ENCODE data around the gene PTPRM.

DNA sequence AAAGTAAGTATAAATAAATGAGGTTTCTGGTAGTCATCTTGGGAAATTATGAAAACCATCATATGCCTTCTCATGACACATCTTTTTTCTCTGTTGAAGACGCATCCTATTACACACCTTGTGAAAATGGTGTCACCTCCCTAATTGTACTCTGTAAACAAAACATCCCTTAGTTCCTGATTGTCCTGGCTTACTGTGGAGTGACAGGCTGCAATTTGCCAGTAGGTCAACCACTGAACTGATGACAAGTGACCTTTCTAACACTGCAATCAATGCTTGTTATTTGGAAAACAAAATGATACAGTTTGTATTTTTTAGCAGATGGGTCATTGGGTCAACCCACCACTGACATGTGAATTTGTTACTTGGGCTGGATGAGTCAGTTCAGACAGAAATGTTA lies 219.5 kb downstream of the PTPRM start:
- TF ChIP-seq, protein P1, sequence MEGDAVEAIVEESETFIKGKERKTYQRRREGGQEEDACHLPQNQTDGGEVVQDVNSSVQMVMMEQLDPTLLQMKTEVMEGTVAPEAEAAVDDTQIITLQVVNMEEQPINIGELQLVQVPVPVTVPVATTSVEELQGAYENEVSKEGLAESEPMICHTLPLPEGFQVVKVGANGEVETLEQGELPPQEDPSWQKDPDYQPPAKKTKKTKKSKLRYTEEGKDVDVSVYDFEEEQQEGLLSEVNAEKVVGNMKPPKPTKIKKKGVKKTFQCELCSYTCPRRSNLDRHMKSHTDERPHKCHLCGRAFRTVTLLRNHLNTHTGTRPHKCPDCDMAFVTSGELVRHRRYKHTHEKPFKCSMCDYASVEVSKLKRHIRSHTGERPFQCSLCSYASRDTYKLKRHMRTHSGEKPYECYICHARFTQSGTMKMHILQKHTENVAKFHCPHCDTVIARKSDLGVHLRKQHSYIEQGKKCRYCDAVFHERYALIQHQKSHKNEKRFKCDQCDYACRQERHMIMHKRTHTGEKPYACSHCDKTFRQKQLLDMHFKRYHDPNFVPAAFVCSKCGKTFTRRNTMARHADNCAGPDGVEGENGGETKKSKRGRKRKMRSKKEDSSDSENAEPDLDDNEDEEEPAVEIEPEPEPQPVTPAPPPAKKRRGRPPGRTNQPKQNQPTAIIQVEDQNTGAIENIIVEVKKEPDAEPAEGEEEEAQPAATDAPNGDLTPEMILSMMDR (IDR thresholded peaks at IDR 0.05; ENCODE audit: low read length): no peak
- TF ChIP-seq EZH2 (optimal IDR thresholded peaks at IDR 0.05; ENCODE audit: low read depth, low read length) (no peak), EZH2phosphoT487 (IDR thresholded peaks at IDR 0.05; ENCODE audit: low read length) (no peak)
